HUES6 (cell line): ENCODE results near the gene FERMT2.

Experiments
- H3K27ac ChIP-seq: 2 replicates; pipeline ENCODE4 v1.7.0; 2013; ENCODE audit warnings: low read depth, mild to moderate bottlenecking, low read length, inconsistent platforms
- H3K27me3 ChIP-seq: 2 replicates; pipeline ENCODE4 v1.6.1; 2013; ENCODE audit warnings: low read length; ENCODE audit not compliant: control insufficient read depth, insufficient read depth
- H3K36me3 ChIP-seq: 2 replicates; pipeline ENCODE4 v1.6.1; 2013; ENCODE audit warnings: low read length; ENCODE audit not compliant: control insufficient read depth, insufficient read depth
- H3K4me1 ChIP-seq: 2 replicates; pipeline ENCODE4 v1.6.1; 2013; ENCODE audit warnings: low read length; ENCODE audit not compliant: control insufficient read depth, insufficient read depth
- H3K4me3 ChIP-seq: 2 replicates; pipeline ENCODE4 v1.5.1; 2013; ENCODE audit warnings: low read depth, low read length
- H3K9ac ChIP-seq: one replicate; pipeline ENCODE4 v1.6.1; 2013; ENCODE audit warnings: mild to moderate bottlenecking, low read length
- H3K9me3 ChIP-seq: 2 replicates; pipeline ENCODE4 v1.6.1; 2013; ENCODE audit warnings: low read depth, low read length; ENCODE audit not compliant: control insufficient read depth, insufficient read depth

FERMT2 gene

GRCh38 chr14:52878946-52879345, 71.9 kb downstream of the FERMT2 start:
- H3K9me3 ChIP-seq = no peaks in the 10 kb centered on the region
- H3K27me3 ChIP-seq = no peaks in the 10 kb centered on the region
- peaks cover 84% of the 10 kb centered on the region for H3K36me3 ChIP-seq
- no peak overlapping the region for H3K27ac ChIP-seq
- peaks cover 32% of the 10 kb centered on the region for H3K4me1 ChIP-seq
- no peak overlapping the region for H3K9ac ChIP-seq
- H3K4me3 ChIP-seq = no peak overlapping the region

- Histone ChIP-seq H3K9me3 (no peaks in the 10 kb centered on the region), H3K4me3 (no peak overlapping the region), H3K36me3 (peaks cover 83% of the 10 kb centered on the region), H3K27ac (0 out of 2 replicates have a peak overlapping the region, but pooled peaks have one; percentile 7), H3K27me3 (no peaks in the 10 kb centered on the region), H3K9ac (no peak overlapping the region), H3K4me1 (peaks cover 33% of the 10 kb centered on the region)
Measured at GRCh38 chr14:52878469-52878868, 72.4 kb downstream of the FERMT2 start.

GRCh38 chr14:52877628-52878027, 73.2 kb downstream of the FERMT2 start:
- H3K4me1 ChIP-seq = peaks cover 41% of the 10 kb centered on the region

GRCh38 chr14:52876806-52877205, 74.0 kb downstream of the FERMT2 start:
- no peak overlapping the region for H3K9ac ChIP-seq
- H3K9me3 ChIP-seq = no peaks in the 10 kb centered on the region
- peaks cover 90% of the 10 kb centered on the region for H3K36me3 ChIP-seq
- peak overlapping the region; percentile 79 for H3K27ac ChIP-seq
- H3K4me3 ChIP-seq = no peak overlapping the region
- H3K4me1 ChIP-seq = peaks cover 48% of the 10 kb centered on the region
- no peaks in the 10 kb centered on the region for H3K27me3 ChIP-seq

More at GRCh38 chr14:52877628-52878027, 73.2 kb downstream of the FERMT2 start:
- H3K36me3 ChIP-seq = peaks cover 86% of the 10 kb centered on the region
- no peak overlapping the region for H3K4me3 ChIP-seq
- peak overlapping the region; percentile 7; the same call in 1 of the 2 replicates for H3K27ac ChIP-seq
- no peaks in the 10 kb centered on the region for H3K27me3 ChIP-seq
- H3K9ac ChIP-seq = no peak overlapping the region
- H3K9me3 ChIP-seq = no peaks in the 10 kb centered on the region

GRCh38 chr14:52876311-52876710, 74.5 kb downstream of the FERMT2 start:
- H3K4me1 ChIP-seq = peaks cover 53% of the 10 kb centered on the region
- H3K27me3 ChIP-seq = no peaks in the 10 kb centered on the region
- H3K36me3 ChIP-seq = peaks cover 94% of the 10 kb centered on the region
- no peak overlapping the region for H3K9ac ChIP-seq
- H3K27ac ChIP-seq = peak overlapping the region; percentile 79
- no peak overlapping the region for H3K4me3 ChIP-seq
- H3K9me3 ChIP-seq = no peaks in the 10 kb centered on the region

- H3K27me3 ChIP-seq = no peaks in the 10 kb centered on the region
- no peaks in the 10 kb centered on the region for H3K9me3 ChIP-seq
- H3K27ac ChIP-seq = peak overlapping the region; percentile 79; the same call in 1 of the 2 replicates
- peaks cover 54% of the 10 kb centered on the region for H3K4me1 ChIP-seq
- H3K36me3 ChIP-seq = peaks cover 94% of the 10 kb centered on the region
- H3K4me3 ChIP-seq = no peak overlapping the region
- no peak overlapping the region for H3K9ac ChIP-seq
Measured at GRCh38 chr14:52875707-52876106, 75.1 kb downstream of the FERMT2 start.

- Histone ChIP-seq H3K27ac (0 out of 2 replicates have a peak overlapping the region, but pooled peaks have one; percentile 13), H3K4me1 (peaks cover 54% of the 10 kb centered on the region), H3K36me3 (peaks cover 94% of the 10 kb centered on the region), H3K27me3 (no peaks in the 10 kb centered on the region), H3K4me3 (no peak overlapping the region), H3K9ac (no peak overlapping the region), H3K9me3 (no peaks in the 10 kb centered on the region)
Measured at GRCh38 chr14:52874389-52874788, 76.5 kb downstream of the FERMT2 start.

- no peaks in the 10 kb centered on the region for H3K27me3 ChIP-seq
- peaks cover 95% of the 10 kb centered on the region for H3K36me3 ChIP-seq
- H3K27ac ChIP-seq = peak overlapping the region; percentile 20; the same call in 1 of the 2 replicates
- no peaks in the 10 kb centered on the region for H3K9me3 ChIP-seq
- no peak overlapping the region for H3K9ac ChIP-seq
- no peak overlapping the region for H3K4me3 ChIP-seq
- peaks cover 54% of the 10 kb centered on the region for H3K4me1 ChIP-seq
Measured at GRCh38 chr14:52873694-52874093, 77.2 kb downstream of the FERMT2 start.

GRCh38 chr14:52873065-52873464, 77.8 kb downstream of the FERMT2 start:
- H3K4me3 ChIP-seq = no peak overlapping the region

GRCh38 chr14:52871606-52872005, 79.2 kb downstream of the FERMT2 start:
- Histone ChIP-seq H3K9me3 (no peaks in the 10 kb centered on the region), H3K27ac (peak overlapping the region; percentile 66), H3K27me3 (no peaks in the 10 kb centered on the region), H3K4me1 (peaks cover 42% of the 10 kb centered on the region), H3K9ac (no peak overlapping the region), H3K4me3 (no peak overlapping the region), H3K36me3 (peaks cover 96% of the 10 kb centered on the region)

More at GRCh38 chr14:52873065-52873464, 77.8 kb downstream of the FERMT2 start:
- Histone ChIP-seq H3K36me3 (peaks cover 97% of the 10 kb centered on the region), H3K27ac (peak overlapping the region; percentile 66; the same call in 1 of the 2 replicates), H3K27me3 (no peaks in the 10 kb centered on the region), H3K4me1 (peaks cover 54% of the 10 kb centered on the region), H3K9ac (no peak overlapping the region), H3K9me3 (no peaks in the 10 kb centered on the region)

GRCh38 chr14:52868911-52869618, 81.8 kb downstream of the FERMT2 start:
- H3K36me3 ChIP-seq = peaks cover 96% of the 10 kb centered on the region
- H3K27ac ChIP-seq = no peak overlapping the region
- no peak overlapping the region for H3K4me3 ChIP-seq

More at GRCh38 chr14:52868911-52869618, 81.8 kb downstream of the FERMT2 start:
- Histone ChIP-seq H3K27me3 (no peaks in the 10 kb centered on the region), H3K9me3 (no peaks in the 10 kb centered on the region), H3K4me1 (peaks cover 24% of the 10 kb centered on the region), H3K9ac (no peak overlapping the region)
